Measurements from ENCODE around the gene CHCHD6.

Gene CHCHD6

GRCh38 chr3:126743350-126743749, 39.3 kb downstream of the CHCHD6 start:
- DNase-seq (ENCODE audit: low read depth, low spot score), result no peak

GRCh38 chr3:126743781-126744180, 39.7 kb downstream of the CHCHD6 start:
- DNase-seq (ENCODE audit: low read depth, low spot score), result no peak

DNA sequence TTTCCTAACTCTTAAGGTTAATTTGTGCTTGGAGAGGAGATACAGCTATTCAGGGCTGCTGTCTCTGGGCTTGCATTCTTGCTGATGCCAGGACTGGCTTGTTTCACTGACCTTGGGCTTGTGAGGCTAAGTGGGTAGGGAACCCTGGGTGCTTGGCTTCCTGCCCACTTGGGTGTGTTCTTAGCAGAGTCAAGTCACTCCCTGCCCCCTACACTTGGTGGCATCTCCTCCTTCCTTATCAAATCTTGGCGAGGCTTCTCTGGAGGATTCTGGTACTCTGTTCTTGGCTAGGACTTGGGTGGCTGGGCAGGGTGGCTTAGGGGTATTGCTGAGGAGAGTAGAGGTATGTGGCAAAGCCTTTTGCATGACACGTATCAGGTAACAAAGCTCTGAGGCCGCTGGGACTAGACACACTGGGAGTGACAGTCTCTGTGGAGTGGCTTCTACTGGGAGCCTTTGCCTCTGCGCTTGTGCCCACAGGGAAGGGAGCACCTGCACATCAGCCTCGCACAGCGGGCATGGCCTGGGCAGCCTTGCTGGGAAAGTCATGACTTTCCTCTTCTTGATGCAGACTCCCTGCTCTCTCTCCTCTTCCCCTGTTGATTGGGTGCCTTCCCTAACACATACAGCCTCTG, 41.8 kb downstream of the CHCHD6 start:
- peak; percentile 2 for DNase-seq (ENCODE audit: low read depth, low spot score)

DNA sequence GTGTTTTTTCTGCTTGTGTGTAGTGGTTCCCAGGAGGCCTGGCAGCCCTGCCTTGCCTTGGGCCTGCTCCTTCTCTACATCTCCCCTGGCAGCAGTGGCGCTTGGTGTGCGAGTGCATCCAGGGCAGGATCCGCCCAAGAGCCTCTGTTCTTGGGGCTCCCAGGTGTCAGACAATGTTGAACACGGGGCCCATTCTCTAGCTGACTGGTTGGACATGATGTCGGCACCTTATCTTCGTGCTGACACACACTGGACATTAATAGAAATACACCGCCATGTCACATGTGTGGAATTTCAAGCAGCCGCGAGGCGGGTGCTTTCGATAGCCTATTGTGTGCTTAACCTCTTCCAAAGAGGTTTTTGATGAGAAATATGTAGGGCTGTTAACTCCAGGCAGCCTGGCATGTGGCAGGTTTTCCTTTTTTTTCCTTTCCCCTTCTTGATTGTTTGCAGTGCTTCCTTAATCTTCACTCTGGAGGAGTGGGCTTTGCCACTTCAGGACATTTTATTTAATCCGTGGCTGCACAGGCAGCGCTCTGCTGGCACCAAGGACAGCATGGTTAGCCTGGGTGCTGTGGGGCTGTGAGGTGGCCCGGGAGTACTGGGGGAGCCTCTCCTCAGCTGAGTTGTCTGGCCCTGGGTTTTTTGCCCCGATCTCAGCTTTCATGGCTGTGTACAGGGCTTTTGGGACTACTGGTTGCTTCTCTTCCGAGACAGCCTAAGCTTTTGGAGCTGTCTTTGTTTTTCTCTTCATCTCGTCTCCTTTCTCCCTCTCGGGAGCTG, 42.5 kb downstream of the CHCHD6 start:
- DNase-seq (ENCODE audit: low read depth, low spot score), result peak; percentile 86

GRCh38 chr3:126747768-126748167, 43.7 kb downstream of the CHCHD6 start:
- DNase-seq (ENCODE audit: low read depth, low spot score), result no peak

DNA sequence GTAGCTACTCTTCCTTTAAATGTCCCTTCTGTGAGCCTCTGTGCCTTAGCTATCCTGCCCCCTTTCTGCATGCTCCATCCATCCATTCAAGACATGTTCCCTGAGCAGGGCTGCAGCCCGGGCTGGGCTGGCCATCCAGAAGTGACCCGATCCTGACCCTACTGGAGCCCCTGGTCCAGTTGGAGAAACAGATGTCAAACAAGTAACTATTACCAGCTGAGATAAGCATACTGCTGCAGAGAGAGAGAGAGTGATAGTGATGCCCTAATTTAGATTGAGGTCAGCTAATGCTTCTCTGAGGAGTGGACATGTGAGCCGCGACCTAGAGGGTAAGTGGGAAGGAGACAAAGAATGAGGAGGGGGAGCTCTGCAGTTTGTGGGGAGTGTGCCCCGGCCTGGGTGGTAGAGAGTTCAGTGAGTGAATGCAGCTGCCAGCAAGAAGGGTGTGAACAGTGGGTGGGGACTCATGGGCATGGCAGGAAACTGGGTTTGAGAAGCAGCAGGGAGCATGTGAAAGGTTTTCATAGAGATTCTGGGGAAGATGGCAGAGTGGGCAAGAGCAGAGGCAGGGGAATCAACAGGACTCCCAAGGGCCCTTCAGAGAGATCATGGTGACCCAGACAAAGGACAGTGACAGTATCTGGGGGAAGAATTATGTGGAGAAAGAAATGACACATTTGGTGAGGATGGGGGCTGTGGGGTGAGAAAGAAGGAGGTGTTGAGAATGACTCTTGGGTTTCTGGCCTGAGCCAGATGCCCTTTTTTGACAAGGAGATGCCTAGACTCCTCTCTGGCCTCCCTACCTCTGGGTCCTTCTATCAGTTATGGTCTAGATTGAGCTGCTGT, 44.9 kb downstream of the CHCHD6 start:
- no peak for DNase-seq (ENCODE audit: low read depth, low spot score)

GRCh38 chr3:126749547-126749875, 45.5 kb downstream of the CHCHD6 start:
- no peak for DNase-seq (ENCODE audit: low read depth, low spot score)

- no peak for DNase-seq (ENCODE audit: low read depth, low spot score)
Measured at GRCh38 chr3:126749931-126750755, 46.1 kb downstream of the CHCHD6 start.

- DNase-seq (ENCODE audit: low read depth, low spot score), result peak; percentile 45
Measured at GRCh38 chr3:126750756-126751121, 46.7 kb downstream of the CHCHD6 start.

DNA sequence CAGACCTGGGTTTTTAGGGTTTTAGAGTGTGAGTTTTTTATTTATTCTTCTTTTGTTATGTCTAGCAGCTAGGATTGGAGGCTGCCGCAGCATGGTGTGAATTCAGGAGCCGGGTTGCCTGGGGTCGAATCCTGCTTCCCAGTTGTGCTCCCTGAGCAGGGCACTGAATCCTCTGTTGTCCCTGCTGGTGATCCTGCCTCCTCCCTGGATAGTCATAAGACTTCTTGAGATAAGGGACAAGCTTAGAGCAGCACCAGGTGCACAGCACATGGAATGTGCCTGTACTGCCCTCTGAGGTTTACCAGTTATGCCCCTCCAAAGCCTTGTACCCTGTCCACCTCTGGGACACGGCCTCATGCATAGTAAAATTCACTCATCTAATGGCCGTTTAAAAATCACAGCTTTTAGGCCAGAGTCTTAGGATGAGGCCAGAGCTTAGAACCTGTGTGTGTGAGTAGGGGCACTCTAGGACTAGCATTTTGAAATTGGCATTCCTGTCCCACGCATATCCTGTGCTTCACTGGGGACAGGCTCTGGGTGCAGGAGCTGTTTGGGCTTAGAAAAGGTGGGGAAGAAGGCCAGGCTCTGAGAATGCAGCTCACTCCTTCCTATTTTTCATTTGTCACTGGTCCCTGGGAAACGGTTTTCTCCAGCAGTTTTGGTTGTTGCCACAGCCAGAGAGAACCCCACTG, 47.7 kb downstream of the CHCHD6 start:
- DNase-seq (ENCODE audit: low read depth, low spot score), result no peak

- peak; percentile 92 for DNase-seq (ENCODE audit: low read depth, low spot score)
Measured at GRCh38 chr3:126752303-126753190, 48.5 kb downstream of the CHCHD6 start.

DNA sequence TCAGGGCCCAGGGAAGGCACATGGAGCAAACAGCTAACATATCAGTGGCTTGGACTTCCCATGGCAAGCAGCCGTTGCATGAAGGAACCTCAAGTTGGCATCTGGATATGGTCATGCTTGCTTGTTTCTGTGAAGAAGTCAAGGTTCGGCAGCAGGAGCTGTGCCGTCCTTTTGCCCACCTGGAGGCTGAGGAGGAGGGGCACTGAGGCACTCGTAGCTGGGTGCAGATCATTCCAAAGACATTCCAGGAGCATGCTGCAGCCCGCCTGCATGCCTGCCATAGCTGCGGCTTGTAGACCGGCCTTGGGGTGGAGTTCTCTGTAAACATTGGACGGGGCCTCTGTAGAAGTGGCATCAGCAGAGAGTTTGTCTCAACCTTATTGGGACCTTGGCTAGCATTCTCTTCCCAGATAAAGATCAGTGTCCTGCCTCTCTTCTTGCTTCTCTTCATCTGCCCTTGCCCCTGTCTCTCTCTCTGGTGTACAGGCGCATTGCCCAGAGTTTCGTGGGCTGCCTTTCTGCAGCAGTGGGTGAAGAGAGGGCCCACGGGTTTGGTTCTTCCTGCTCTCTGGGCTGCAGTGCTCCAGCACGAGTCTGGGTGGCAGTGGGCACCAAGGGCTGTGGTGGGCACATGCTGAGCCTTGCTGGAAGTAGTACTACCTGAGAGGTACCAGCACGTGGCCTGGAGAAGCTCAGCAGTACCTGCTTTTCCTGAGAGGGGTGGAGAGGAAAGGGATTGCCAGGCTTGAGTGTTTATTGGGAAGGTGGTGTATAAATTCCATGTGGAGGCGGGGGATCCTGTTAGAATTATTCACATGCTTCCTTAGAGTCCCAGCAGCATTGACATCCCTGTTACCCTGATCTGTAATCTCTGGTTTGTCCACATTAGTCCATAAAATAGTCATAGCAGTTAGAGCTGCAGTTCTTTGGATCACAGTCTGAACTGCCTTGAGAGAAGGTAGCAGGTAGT, 49.4 kb downstream of the CHCHD6 start:
- DNase-seq (ENCODE audit: low read depth, low spot score), result peak; percentile 73

DNA sequence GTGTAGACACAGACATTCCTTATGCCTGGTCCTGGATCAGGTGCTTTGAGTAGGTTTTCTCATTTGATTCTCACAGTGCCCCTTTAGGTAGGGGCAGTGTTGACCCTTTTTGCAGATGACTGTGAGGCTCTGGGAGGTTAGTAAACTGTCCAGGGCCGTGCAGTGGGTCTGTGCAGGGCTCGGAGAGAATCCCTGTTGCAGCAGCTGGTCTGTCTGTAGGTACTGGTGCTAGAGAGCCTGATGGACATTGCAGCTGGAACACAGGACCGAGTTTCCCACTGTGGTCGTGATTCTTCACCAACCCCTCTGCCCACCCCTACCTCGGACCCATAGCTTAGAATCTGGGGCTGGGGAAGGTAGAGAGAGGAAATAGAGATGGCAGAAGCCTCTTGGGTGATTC, 51.8 kb downstream of the CHCHD6 start:
- no peak for DNase-seq (ENCODE audit: low read depth, low spot score)

- no peak for DNase-seq (ENCODE audit: low read depth, low spot score)
Measured at GRCh38 chr3:126758026-126758425, 54.0 kb downstream of the CHCHD6 start.

- peak; percentile 41 for DNase-seq (ENCODE audit: low read depth, low spot score)
Measured at GRCh38 chr3:126758882-126759281, 54.8 kb downstream of the CHCHD6 start.

DNA sequence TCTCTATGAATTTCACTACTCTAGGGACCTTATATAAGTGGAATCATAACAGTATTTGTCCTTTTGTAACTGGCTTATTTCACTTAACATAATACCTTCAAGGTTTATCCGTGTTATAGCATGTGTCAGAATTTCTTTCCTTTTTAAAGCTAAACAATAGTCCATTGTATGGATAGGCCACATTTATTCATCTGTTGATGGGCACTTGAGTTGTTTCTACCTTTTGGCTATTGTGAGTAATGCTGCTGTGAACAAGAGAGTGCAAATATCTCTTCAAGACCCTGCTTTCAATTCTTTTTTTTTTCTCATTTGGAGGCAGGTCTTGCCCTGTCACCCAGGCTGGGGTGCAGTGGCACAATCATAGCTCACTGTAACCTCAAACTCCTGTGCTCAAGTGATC, 56.5 kb downstream of the CHCHD6 start:
- DNase-seq (ENCODE audit: low read depth, low spot score), result no peak

- DNase-seq (ENCODE audit: low read depth, low spot score), result no peak
Measured at GRCh38 chr3:126763035-126763434, 59.0 kb downstream of the CHCHD6 start.

DNA sequence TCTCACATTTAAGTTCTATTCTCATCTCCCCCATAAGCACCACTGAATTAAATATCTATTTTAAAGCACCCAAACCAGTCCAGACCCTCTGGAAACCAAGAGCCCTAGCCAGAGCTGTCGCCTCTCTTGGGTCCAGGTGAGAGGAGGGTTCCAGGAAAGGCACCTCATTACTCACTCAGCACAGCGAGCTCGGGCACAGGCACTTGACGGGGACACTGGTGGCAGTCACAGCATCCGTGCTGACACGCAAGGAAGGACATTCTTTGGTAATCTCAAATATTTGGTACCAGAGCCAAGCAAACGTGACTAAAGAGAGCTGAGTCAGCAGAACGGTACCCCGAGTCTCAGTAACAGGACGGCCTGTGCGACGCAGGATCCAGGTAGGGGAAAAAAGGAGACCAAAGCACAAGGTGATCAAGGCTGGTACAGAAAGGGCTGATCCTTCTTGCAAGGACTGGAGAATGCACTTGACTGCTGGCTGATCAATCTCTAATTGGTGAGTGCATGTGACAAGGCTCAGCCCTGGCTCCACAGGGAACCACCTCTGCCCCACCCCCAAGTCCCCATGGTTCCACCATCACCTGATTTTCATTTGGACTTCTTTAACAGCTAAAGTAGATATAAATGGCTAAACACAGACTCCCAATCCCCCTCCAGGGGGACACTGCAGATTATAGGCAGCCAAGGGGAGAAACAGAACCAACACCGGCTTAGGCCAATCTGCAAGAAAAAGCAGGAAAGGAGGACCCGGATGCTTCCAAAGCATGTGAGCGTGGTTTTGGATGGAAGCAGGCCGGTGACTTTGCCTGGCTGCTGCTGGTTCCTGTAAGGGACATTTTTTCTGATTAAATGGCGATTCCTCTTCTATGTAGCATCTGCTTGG, 61.4 kb downstream of the CHCHD6 start:
- no peak for DNase-seq (ENCODE audit: low read depth, low spot score)
